NOMO-1 treated with DMSO at 0.1 percent for 48 hours (cell line): ENCODE results near the gene MS4A1.
A peak's percentile ranks its signal among the peaks of the same experiment; 100 is the strongest.
"Not testable (repeated sequence)": the region's sequence is repeated elsewhere in the genome, so short reads cannot be mapped to it uniquely, and the experiment has no call there.

ENCODE experiments used
- DNase-seq: peaks from one replicate; lab custom pipeline; 2025; ENCODE audit not compliant: unreplicated experiment; lab: John Stamatoyannopoulos, UW

Gene MS4A1

GRCh38 chr11:60455531-60456042 is at the start of gene MS4A1:
MS4A1 (plus strand) TSS chr11:60455847; CDS start chr11:60462375, 6,528 bp downstream.
- DNase-seq = no peak

DNA sequence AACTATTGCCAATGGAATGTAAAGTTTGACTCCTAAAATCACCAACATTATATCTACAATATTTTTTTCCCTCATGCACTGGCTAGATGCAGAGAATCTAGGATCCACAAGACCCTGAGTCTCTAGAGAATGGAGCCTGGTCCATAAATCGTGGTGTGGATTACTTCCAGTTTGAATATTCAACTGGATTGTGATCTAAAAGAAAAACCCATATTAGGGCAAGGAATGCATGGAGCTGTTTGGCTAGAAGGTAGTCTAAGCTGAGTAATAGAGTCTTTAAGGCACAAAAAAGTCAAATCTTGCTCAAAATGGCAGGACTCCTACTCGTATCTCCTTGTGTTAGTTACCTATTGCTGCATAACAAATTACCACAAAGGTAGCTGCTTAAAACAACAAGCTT is 35.6 kb upstream of the MS4A1 start:
- no peak for DNase-seq

GRCh38 chr11:60422609-60423008 is 33.0 kb upstream of the MS4A1 start:
- no peak for DNase-seq

GRCh38 chr11:60428517-60428916 is 27.1 kb upstream of the MS4A1 start:
- DNase-seq = peak; percentile 71

GRCh38 chr11:60429272-60429671 is 26.4 kb upstream of the MS4A1 start, which contains the start of gene MS4A5:
MS4A5 (plus strand) TSS chr11:60429572; CDS start chr11:60429675, 103 bp downstream.
- DNase-seq = no peak

- DNase-seq = no peak
Observed at GRCh38 chr11:60431251-60431650, 24.4 kb upstream of the MS4A1 start.

GRCh38 chr11:60433401-60433800 is 22.2 kb upstream of the MS4A1 start:
- no peak for DNase-seq

- DNase-seq = no peak
Observed at GRCh38 chr11:60447070-60447469, 8.6 kb upstream of the MS4A1 start.

DNA sequence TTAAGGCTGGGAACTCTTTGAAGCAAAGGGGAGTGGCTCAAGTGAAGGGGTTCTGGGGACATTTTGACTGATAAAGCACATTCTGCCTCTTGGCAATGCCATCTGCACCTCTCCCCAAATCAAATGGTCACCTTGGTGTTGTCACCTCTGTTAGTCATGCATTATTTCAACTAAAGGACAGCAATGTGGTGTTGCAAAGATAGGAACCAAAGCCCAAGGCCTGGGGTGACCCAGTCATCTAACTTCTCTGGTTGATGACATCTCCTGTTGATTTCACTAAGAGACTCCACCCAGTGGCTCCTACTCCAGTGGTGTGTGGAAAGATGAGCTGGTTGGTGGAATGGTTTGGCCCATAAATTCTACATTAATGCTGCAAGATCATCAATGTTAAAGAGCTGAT is 7.8 kb upstream of the MS4A1 start:
- DNase-seq = no peak

DNA sequence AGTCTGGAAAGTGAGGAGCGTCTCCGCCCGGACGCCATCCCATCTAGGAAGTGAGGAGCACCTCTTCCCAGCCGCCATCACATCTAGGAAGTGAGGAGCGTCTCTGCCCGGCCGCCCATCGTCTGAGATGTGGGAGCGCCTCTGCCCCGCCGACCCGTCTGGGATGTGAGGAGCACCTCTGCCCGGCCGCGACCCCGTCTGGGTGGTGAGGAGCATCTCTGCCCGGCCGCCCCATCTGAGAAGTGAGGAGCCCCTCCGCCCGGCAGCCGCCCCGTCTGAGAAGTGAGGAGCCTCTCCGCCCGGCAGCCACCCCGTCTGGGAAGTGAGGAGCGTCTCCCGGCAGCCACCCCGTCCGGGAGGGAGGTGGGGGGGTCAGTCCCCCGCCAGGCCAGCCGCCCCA is 4.5 kb upstream of the MS4A1 start:
- not testable (repeated sequence) for DNase-seq

- DNase-seq = no peak
Observed at GRCh38 chr11:60454212-60454611, 1.4 kb upstream of the MS4A1 start.

DNA sequence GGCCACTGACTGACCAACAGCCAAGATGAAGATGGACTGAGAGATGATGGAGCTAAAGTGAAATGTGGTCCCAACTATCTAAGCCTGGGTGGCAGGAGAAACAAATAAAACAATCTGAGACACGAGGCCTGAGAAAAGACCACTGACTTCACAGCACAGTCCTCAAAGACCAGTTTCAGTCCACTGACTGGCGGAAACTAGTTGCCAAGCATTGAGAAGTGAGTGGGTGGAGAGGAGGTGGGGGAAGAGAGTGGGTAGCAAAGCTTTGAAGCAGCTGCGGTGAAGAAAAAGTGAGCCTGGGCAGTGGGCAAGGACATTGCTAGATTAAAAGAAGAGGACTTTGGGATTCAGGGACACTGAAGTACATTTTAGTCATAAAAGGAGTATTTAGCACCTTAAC is 1.9 kb downstream of the MS4A1 start:
- no peak for DNase-seq

GRCh38 chr11:60459345-60459744 is 3.7 kb downstream of the MS4A1 start:
- no peak for DNase-seq

- no peak for DNase-seq
Observed at GRCh38 chr11:60468829-60469228, 13.2 kb downstream of the MS4A1 start.

GRCh38 chr11:60469723-60470122 is 14.1 kb downstream of the MS4A1 start:
- no peak for DNase-seq

GRCh38 chr11:60477035-60477445 is 21.4 kb downstream of the MS4A1 start:
- peak; percentile 94 for DNase-seq

GRCh38 chr11:60482361-60482760 is 26.7 kb downstream of the MS4A1 start:
- peak; percentile 61 for DNase-seq

DNA sequence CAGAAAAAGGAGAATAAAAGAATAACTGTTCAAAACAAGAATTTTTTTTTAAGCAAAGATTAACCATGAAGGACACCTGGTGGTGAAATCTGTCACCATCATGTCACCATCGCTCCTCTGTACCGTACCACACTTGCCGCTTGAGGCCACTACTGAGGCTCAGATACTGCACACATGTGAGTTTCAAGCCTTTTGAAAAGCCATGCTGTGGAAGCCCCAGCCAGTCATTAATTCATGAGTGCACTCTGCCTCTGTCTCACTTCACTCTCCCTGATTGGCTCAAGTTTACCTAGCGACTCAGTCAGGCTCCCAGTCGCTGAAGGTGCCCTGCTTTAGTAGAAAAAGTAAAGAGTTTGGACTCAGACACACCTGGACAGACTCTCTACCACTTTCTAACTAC is 30.3 kb downstream of the MS4A1 start:
- peak; percentile 85 for DNase-seq

GRCh38 chr11:60492488-60493009 is 36.9 kb downstream of the MS4A1 start, which contains the start of gene MS4A12:
MS4A12 (plus strand) TSS chr11:60492778; CDS start chr11:60497319, 4,541 bp downstream.
- DNase-seq = no peak

GRCh38 chr11:60493454-60493853 is 37.8 kb downstream of the MS4A1 start:
- no peak for DNase-seq

GRCh38 chr11:60498399-60498798 is 42.8 kb downstream of the MS4A1 start:
- peak; percentile 40 for DNase-seq

DNA sequence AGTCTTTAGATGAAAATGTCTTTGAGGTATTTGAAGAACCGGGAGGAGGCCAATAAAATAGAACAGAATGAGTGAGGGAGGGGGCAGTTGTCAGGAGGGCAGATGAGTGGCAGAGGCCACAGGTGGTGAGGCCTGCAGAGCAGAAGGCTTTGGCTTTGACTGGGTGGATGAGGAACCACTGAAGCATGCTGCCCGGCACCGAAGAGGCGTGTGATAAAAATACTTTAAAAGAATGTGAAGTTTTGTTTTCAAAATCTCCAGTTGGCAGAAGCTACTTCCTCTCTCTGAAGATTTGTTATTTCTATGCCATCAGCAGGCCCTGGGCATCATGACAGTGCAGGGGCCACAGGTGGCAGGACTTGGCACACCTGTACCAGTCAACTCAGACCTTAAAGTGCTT is 43.2 kb downstream of the MS4A1 start:
- peak; percentile 47 for DNase-seq

DNA sequence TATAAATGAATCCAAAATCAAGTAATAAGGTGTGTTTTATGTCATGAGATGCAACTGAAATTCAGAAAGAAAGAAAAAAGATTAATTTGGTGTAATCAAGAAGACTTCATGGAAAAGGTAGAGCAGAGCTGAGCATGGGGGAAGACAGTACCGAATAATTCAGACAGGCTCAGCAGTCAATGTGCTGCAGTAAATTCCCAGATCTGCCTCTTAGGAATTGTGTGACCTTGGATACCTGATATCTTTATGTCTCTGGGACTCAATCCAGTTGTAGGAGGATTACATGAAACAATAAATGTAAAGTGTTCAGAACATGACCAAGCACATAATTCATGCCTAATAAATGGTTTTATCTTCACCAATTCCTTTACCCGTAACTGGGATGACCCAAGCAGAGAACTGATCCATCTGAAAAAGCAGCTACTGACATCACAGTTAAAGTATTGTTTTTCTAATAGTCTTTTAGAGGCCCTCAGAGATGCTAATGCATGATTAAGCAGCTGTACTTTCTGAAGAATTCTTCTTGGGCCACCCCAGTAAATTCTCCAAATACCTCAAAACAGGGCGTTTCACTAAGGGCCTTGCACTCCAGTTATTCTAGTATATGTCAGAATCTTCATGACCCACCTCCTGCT is 44.7 kb downstream of the MS4A1 start:
- no peak for DNase-seq
